ENCODE data around the gene FUT1. TPM values are rescaled to one million over a fixed set of nuclear protein-coding genes. Genes with fewer than 3 reads are reported as not detected.
A peak's percentile ranks its signal among the peaks of the same experiment; 100 is the strongest.

FUT1 gene
- total RNA-seq, 1 donor from 2014 or later = 1.8 TPM

DNA sequence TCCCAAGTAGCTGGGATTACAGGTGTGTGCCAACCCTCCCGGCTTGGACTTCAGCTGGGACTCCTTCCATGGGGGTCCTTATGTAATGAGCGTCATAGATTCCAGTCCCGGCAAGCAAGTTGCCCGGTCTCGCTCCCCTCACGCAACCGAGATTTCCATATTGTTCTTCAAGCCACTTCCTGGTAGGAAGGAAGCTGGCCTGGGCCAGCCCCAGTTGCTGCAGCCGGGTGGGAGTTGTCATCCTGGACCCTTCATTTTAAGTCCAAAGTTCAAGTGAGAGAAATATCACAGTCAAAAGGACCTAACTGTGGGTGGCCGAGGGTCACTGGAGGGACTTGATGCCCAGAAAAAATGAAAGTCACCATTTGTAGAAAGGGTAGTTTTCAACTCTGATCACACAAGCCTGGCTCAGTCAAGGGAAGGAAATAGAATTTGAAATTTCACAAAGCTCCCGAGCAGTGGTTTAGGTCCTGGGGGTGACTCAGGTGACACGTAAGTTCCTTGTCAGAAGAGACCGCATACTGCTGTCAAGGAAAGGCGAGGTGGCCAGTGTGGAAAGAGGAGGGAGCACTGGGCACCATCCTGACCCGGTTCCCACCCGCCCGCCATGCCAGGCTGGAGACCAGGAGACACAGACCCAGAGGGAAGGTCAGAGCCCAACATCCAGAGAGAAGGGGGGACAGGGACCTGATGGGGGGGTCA is 8.2 kb upstream of the FUT1 start:
- Histone ChIP-seq H3K27ac (replicated peaks) (peak overlapping the region; percentile 84), H3K27me3 (ENCODE audit: low read depth) (no peaks in the 10 kb centered on the region), H3K9me3 (replicated peaks) (no peaks in the 10 kb centered on the region), H3K4me3 (no peak overlapping the region), H3K36me3 (no peaks in the 10 kb centered on the region), H3K4me1 (peaks cover 11% of the 10 kb centered on the region)
- intact Hi-C loops (cut with micrococcal nuclease) = no loop called here
- TF ChIP-seq, protein P1, sequence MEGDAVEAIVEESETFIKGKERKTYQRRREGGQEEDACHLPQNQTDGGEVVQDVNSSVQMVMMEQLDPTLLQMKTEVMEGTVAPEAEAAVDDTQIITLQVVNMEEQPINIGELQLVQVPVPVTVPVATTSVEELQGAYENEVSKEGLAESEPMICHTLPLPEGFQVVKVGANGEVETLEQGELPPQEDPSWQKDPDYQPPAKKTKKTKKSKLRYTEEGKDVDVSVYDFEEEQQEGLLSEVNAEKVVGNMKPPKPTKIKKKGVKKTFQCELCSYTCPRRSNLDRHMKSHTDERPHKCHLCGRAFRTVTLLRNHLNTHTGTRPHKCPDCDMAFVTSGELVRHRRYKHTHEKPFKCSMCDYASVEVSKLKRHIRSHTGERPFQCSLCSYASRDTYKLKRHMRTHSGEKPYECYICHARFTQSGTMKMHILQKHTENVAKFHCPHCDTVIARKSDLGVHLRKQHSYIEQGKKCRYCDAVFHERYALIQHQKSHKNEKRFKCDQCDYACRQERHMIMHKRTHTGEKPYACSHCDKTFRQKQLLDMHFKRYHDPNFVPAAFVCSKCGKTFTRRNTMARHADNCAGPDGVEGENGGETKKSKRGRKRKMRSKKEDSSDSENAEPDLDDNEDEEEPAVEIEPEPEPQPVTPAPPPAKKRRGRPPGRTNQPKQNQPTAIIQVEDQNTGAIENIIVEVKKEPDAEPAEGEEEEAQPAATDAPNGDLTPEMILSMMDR (IDR thresholded peaks at IDR 0.05; ENCODE audit: borderline replicate concordance) = no peak
- DNase-seq = no peak

GRCh38 chr19:48757741-48758144 is 5.3 kb upstream of the FUT1 start:
- no peak for DNase-seq

DNA sequence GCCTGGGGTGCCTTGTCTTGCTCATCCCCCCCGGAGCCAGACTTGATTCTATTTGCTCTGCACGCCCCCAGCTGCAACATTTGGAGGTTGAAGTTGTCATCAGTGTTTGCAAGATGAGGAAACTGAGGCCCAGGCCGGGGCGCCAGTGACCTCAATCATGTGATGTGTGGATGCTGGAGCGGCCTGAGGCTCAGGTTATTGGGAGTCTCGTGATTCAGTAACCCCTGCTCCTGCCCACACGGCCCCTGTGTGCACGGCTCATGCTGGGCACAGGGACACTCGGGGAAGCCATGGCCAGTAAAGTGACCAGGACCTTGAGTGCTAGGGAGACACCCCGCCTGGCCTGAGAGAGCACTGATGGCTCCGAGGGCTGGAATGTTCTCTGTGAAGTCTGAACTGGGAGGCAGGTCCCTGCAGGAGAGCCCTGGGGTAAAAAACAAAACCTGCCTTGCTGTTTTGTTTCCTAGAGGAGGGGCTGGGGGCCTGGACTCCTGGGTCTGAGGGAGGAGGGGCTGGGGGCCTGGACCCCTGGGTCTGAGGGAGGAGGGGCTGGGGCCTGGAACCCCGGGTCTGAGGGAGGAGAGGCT is 4.7 kb upstream of the FUT1 start:
- intact Hi-C loops (cut with micrococcal nuclease) = no loop called here

More at GRCh38 chr19:48757741-48758144, 5.3 kb upstream of the FUT1 start:
- Histone ChIP-seq H3K36me3 (no peaks in the 10 kb centered on the region), H3K27me3 (ENCODE audit: low read depth) (peaks cover 12% of the 10 kb centered on the region), H3K9me3 (replicated peaks) (no peaks in the 10 kb centered on the region), H3K4me1 (peaks cover 25% of the 10 kb centered on the region), H3K27ac (replicated peaks) (no peak overlapping the region), H3K4me3 (no peak overlapping the region)
- intact Hi-C loops (cut with micrococcal nuclease) = no loop called here
- TF ChIP-seq, protein P1 (IDR thresholded peaks at IDR 0.05; ENCODE audit: borderline replicate concordance) = no peak

DNA sequence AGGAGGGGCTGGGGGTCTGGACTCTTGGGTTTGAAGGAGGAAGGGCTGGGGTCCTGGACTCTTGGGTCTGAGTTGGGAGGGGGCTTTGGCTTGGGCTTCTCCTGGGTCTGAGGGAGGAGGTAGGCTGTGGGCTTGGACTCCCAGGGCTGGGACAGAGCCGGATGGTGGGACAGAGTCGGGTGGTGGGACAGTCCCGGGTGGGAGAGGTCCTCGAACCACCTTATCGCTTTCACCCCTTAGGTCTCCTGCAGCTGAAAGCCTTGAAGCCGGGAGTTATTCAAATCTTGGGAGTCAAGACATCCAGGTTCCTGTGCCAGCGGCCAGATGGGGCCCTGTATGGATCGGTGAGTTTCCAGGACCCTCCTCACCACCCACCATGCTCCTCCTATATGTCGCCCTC is 4.2 kb upstream of the FUT1 start:
- Histone ChIP-seq H3K27ac (replicated peaks) (no peak overlapping the region), H3K27me3 (ENCODE audit: low read depth) (peaks cover 22% of the 10 kb centered on the region), H3K4me3 (no peak overlapping the region), H3K4me1 (peaks cover 34% of the 10 kb centered on the region), H3K9me3 (replicated peaks) (no peaks in the 10 kb centered on the region), H3K36me3 (no peaks in the 10 kb centered on the region)
- intact Hi-C loops (cut with micrococcal nuclease) = no loop called here
- TF ChIP-seq, protein P1 (IDR thresholded peaks at IDR 0.05; ENCODE audit: borderline replicate concordance) = no peak
- DNase-seq = no peak

More for the DNA sequence above, 4.7 kb upstream of the FUT1 start:
- Histone ChIP-seq H3K9me3 (replicated peaks) (no peaks in the 10 kb centered on the region), H3K36me3 (no peaks in the 10 kb centered on the region), H3K4me3 (no peak overlapping the region), H3K27me3 (ENCODE audit: low read depth) (peaks cover 17% of the 10 kb centered on the region), H3K27ac (replicated peaks) (no peak overlapping the region), H3K4me1 (peaks cover 31% of the 10 kb centered on the region)
- no peak for DNase-seq
- TF ChIP-seq, protein P1 (IDR thresholded peaks at IDR 0.05; ENCODE audit: borderline replicate concordance) = no peak

DNA sequence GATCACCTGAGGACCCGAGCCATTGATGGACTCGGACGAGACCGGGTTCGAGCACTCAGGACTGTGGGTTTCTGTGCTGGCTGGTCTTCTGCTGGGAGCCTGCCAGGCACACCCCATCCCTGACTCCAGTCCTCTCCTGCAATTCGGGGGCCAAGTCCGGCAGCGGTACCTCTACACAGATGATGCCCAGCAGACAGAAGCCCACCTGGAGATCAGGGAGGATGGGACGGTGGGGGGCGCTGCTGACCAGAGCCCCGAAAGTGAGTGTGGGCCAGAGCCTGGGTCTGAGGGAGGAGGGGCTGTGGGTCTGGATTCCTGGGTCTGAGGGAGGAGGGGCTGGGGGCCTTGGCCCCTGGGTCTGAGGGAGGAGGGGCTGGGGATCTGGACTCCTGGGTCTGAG is 3.8 kb upstream of the FUT1 start:
- intact Hi-C loops (cut with micrococcal nuclease) = no loop called here
- Histone ChIP-seq H3K27me3 (ENCODE audit: low read depth) (peaks cover 27% of the 10 kb centered on the region), H3K36me3 (no peaks in the 10 kb centered on the region), H3K9me3 (replicated peaks) (no peaks in the 10 kb centered on the region), H3K4me3 (no peak overlapping the region), H3K4me1 (peaks cover 34% of the 10 kb centered on the region), H3K27ac (replicated peaks) (no peak overlapping the region)
- DNase-seq = no peak
- TF ChIP-seq, protein P1 (IDR thresholded peaks at IDR 0.05; ENCODE audit: borderline replicate concordance) = no peak

Measured in left ventricle myocardium inferior (tissue), 1 donor.